Measurements from ENCODE around the gene RIC8B.

- TF ChIP-seq CTCF (IDR thresholded peaks at IDR 0.05; ENCODE audit: insufficient read depth, low read depth, low read length) (no peak), EZH2 (IDR thresholded peaks at IDR 0.05; ENCODE audit: insufficient read depth, low read length) (no peak)
Observed at GRCh38 chr12:106729611-106730010, 44.9 kb upstream of the RIC8B start.

Measured in astrocyte (in vitro differentiated cells and primary cell).